ENCODE measurements around the gene BST1.

DNA sequence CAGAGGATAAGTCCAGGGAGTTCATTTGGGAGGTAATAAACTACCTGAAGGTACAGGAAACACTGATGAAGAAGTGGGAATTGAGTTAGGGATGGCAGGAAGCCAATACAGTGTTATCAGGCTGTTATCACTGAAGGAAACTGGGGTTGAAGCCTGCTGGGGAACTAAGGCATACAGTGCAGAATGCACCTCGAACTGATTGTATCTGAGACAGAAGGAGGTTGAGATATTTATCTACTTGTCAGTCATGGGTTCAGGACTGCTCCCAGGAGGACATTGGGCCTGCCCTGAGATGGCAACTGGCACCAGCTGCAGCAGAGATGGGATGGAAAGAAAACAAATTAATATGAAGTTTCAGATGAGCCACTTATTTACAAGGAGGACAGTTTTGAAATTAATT is 39.8 kb downstream of the BST1 start:
- TF ChIP-seq POLR2AphosphoS5 (IDR thresholded peaks at IDR 0.05), result no peak
- no peak for TF ChIP-seq POLR2A (IDR thresholded peaks at IDR 0.05)

Data from upper lobe of left lung (tissue), 4 donors.